ENCODE results near the gene ZNF584.
"Not testable (repeated sequence)": the region's sequence is repeated elsewhere in the genome, so short reads cannot be mapped to it uniquely, and the experiment has no call there.

ZNF584 gene

GRCh38 chr19:58408152-58409009 lies at the start of gene ZNF584:
Gene ZNF584 (plus strand): TSS chr19:58408649. CDS start chr19:58409148, 499 bp downstream.
- peak; percentile 92 to 94 for DNase-seq

- peak; percentile 26 to 34 for DNase-seq
Measured at GRCh38 chr19:58361900-58362271, 46.6 kb upstream of the ZNF584 start.

- peak; percentile 95 to 96 for DNase-seq
Measured at GRCh38 chr19:58362272-58362994, 46.0 kb upstream of the ZNF584 start, which contains the start of gene ZNF497. Gene ZNF497 (minus strand): TSS chr19:58362751. CDS start chr19:58357635, 5,116 bp downstream.

- DNase-seq, result no peak
Measured at GRCh38 chr19:58364146-58364545, 44.3 kb upstream of the ZNF584 start.

GRCh38 chr19:58366585-58367430 lies 41.6 kb upstream of the ZNF584 start:
- DNase-seq, result no peak

GRCh38 chr19:58367698-58368454 lies 40.6 kb upstream of the ZNF584 start:
- no peak for DNase-seq

- no peak for DNase-seq
Measured at GRCh38 chr19:58368561-58369360, 39.7 kb upstream of the ZNF584 start.

GRCh38 chr19:58372311-58373133 lies 35.9 kb upstream of the ZNF584 start:
- no peak for DNase-seq

- DNase-seq, result no peak
Measured at GRCh38 chr19:58374200-58374599, 34.2 kb upstream of the ZNF584 start.

- not testable (repeated sequence) for DNase-seq
Measured at GRCh38 chr19:58376724-58377123, 31.7 kb upstream of the ZNF584 start.

GRCh38 chr19:58379246-58379645 lies 29.2 kb upstream of the ZNF584 start:
- no peak for DNase-seq

- no peak for DNase-seq
Measured at GRCh38 chr19:58380037-58380661, 28.3 kb upstream of the ZNF584 start.

- peak; percentile 95 to 97 for DNase-seq
Measured at GRCh38 chr19:58380662-58381459, 27.6 kb upstream of the ZNF584 start, which contains the start of gene ZNF837. Gene ZNF837 (minus strand): TSS chr19:58381030. CDS start chr19:58369332, 11,698 bp downstream.

- DNase-seq, result no peak
Measured at GRCh38 chr19:58381460-58382212, 26.8 kb upstream of the ZNF584 start.

GRCh38 chr19:58382997-58383603 lies 25.3 kb upstream of the ZNF584 start:
- DNase-seq, result no peak

GRCh38 chr19:58385313-58385890 lies 23.0 kb upstream of the ZNF584 start:
- no peak for DNase-seq

- peak in 1 of 2 experiments; percentile 11 for DNase-seq
Measured at GRCh38 chr19:58385891-58386575, 22.4 kb upstream of the ZNF584 start.

All from activated CD4-positive, alpha-beta T cell treated with anti-CD3 and anti-CD28 coated beads, Interleukin-2, amount 50 U/mL, for 4 hours (primary cell).